ENCODE results near the gene STK10.

GRCh38 chr5:172123269-172123692 lies 64.7 kb downstream of the STK10 start:
- TF ChIP-seq POLR2A (IDR thresholded peaks at IDR 0.05) = no peak
- peak in 2 of 5 experiments; percentile 17 to 21 for TF ChIP-seq CTCF (IDR thresholded peaks at IDR 0.05 in 4 of 5, conservative IDR thresholded peaks at IDR 0.05 in 1 of 5)
